IMR-90 (cell line): ENCODE measurements around the gene HSPB7. TPM values are rescaled to one million over a fixed set of nuclear protein-coding genes. Genes with fewer than 3 reads are reported as not detected.

Experiments
- ATAC-seq: fragments of 200-7000 bp; cut with Tn5 transposase; 2 replicates; pipeline ENCODE4 v1.9.1; 2020; ENCODE audit warnings: low read depth, mild to moderate bottlenecking, moderate library complexity
- BruUV-seq: library from RNA; stranded (reverse); fragments of 400-500 nt; replicated peaks from 2 replicates; lab custom pipeline; 2021; lab: Mats Ljungman, UMichigan
- CTCF ChIA-PET: fragments of 300-600 bp; formaldehyde crosslinking; extraction: SDS; loops from one replicate; lab custom pipeline; 2021; ENCODE audit warnings: antibody characterized with exemption; lab: Yijun Ruan, JAX
- POLR2A ChIA-PET: fragments of 300-600 bp; sonication (Branson Sonifier 250); formaldehyde crosslinking; loops from one replicate; lab custom pipeline; 2022; ENCODE audit warnings: antibody characterized with exemption; ENCODE audit not compliant: unreplicated experiment; lab: Charles Lee
- DNase-seq: peaks from one replicate; pipeline ENCODE4 v3.0.0; 2013
- H2AFZ ChIP-seq: replicated peaks from 2 replicates; pipeline ENCODE3; 2013; ENCODE audit warnings: low read length, mild to moderate bottlenecking; ENCODE audit not compliant: poor library complexity
- H2AK5ac ChIP-seq: 2 replicates; pipeline ENCODE4 v1.6.1; 2013; ENCODE audit warnings: low read depth, low read length, inconsistent platforms
- H2AK9ac ChIP-seq: replicated peaks from 2 replicates; pipeline ENCODE3; 2013; ENCODE audit warnings: mild to moderate bottlenecking, low read depth, low read length, moderate library complexity; ENCODE audit not compliant: poor library complexity
- H2BK120ac ChIP-seq: 2 replicates; pipeline ENCODE4 v1.6.1; 2013; ENCODE audit warnings: low read depth, low read length, inconsistent platforms
- H2BK15ac ChIP-seq: 3 replicates; pipeline ENCODE4 v1.6.1; 2013; ENCODE audit warnings: low read depth, low read length, inconsistent platforms
- H2BK20ac ChIP-seq: 2 replicates; pipeline ENCODE4 v1.6.1; 2013; ENCODE audit warnings: low read depth, mild to moderate bottlenecking, inconsistent platforms, low read length, moderate library complexity
- H2BK5ac ChIP-seq: 2 replicates; pipeline ENCODE4 v1.6.1; 2013; ENCODE audit warnings: mild to moderate bottlenecking, low read depth, low read length, inconsistent platforms; ENCODE audit not compliant: poor library complexity, severe bottlenecking
- H3K14ac ChIP-seq: replicated peaks from 2 replicates; pipeline ENCODE4 v1.6.1; 2013; ENCODE audit warnings: low read depth, low read length, inconsistent platforms
- H3K18ac ChIP-seq: 2 replicates; pipeline ENCODE4 v1.6.1; 2013; ENCODE audit warnings: low read depth, low read length, control low read depth
- H3K23ac ChIP-seq: 2 replicates; pipeline ENCODE4 v1.6.1; 2013; ENCODE audit warnings: low read depth, low read length, inconsistent platforms
- H3K27ac ChIP-seq: 2 replicates; pipeline ENCODE4 v1.5.1; 2013; ENCODE audit warnings: mild to moderate bottlenecking, control low read depth, low read length; ENCODE audit not compliant: insufficient read depth
- H3K27me3 ChIP-seq: 2 replicates; pipeline ENCODE4 v1.6.1; 2013; ENCODE audit warnings: low read length; ENCODE audit not compliant: control insufficient read depth, insufficient read depth
- H3K36me3 ChIP-seq: 2 replicates; pipeline ENCODE4 v1.6.1; 2013; ENCODE audit warnings: low read length, mixed read lengths; ENCODE audit not compliant: control insufficient read depth, insufficient read depth
- H3K4ac ChIP-seq: 2 replicates; pipeline ENCODE4 v1.6.1; 2013; ENCODE audit warnings: low read depth, low read length, inconsistent platforms
- H3K4me1 ChIP-seq: 2 replicates; pipeline ENCODE4 v1.6.1; 2013; ENCODE audit warnings: low read length, mixed read lengths; ENCODE audit not compliant: control insufficient read depth, insufficient read depth
- H3K4me2 ChIP-seq: 2 replicates; pipeline ENCODE4 v1.6.1; 2013; ENCODE audit warnings: low read depth, mild to moderate bottlenecking, control low read depth, low read length, moderate library complexity
- H3K4me3 ChIP-seq: 2 replicates; pipeline ENCODE4 v1.5.1; 2013; ENCODE audit warnings: low read depth, mild to moderate bottlenecking, control low read depth, low read length, moderate library complexity; ENCODE audit not compliant: insufficient read depth
- H3K56ac ChIP-seq: 2 replicates; pipeline ENCODE4 v1.6.1; 2013; ENCODE audit warnings: low read length, inconsistent platforms; ENCODE audit not compliant: insufficient read depth; ENCODE audit errors: extremely low read depth
- H3K79me1 ChIP-seq, 2 experiments: 2 replicates each; pipeline ENCODE4 v1.6.1; 2013; ENCODE audit warnings: low read length in 2 of 2, inconsistent platforms in 1 of 2, low read depth in 1 of 2
- H3K9ac ChIP-seq: 2 replicates; pipeline ENCODE4 v1.6.1; 2013; ENCODE audit warnings: low read depth, low read length, control low read depth
- H3K9me1 ChIP-seq: 2 replicates; pipeline ENCODE4 v1.6.1; 2013; ENCODE audit warnings: low read length, inconsistent platforms; ENCODE audit not compliant: insufficient read depth
- H3K9me3 ChIP-seq: 2 replicates; pipeline ENCODE4 v1.6.1; 2013; ENCODE audit warnings: low read length; ENCODE audit not compliant: control insufficient read depth, insufficient read depth
- H4K20me1 ChIP-seq: 2 replicates; pipeline ENCODE4 v1.6.1; 2013; ENCODE audit warnings: low read length, inconsistent platforms; ENCODE audit not compliant: insufficient read depth
- H4K5ac ChIP-seq: 2 replicates; pipeline ENCODE4 v1.6.1; 2013; ENCODE audit warnings: mild to moderate bottlenecking, low read depth, low read length, control low read depth
- H4K8ac ChIP-seq, 2 experiments: 2 replicates each; pipeline ENCODE4 v1.6.1; 2013; ENCODE audit warnings: low read depth in 2 of 2, low read length in 2 of 2, control low read depth in 1 of 2, inconsistent platforms in 1 of 2
- H4K91ac ChIP-seq: 2 replicates; pipeline ENCODE4 v1.6.1; 2013; ENCODE audit warnings: low read depth, low read length, inconsistent platforms; ENCODE audit not compliant: insufficient read depth
- CTCF ChIP-seq: conservative IDR thresholded peaks from 2 replicates; pipeline ENCODE4 v1.5.1; 2012; ENCODE audit warnings: mild to moderate bottlenecking, low read depth, low read length, improper control_type of control experiment
- MAFK ChIP-seq: IDR thresholded peaks from 2 replicates; pipeline ENCODE4 v1.6.1; 2012; ENCODE audit warnings: low read depth, low read length, improper control_type of control experiment
- NFE2L2 ChIP-seq: fragments of 150-350 bp; IDR thresholded peaks from 2 replicates; pipeline ENCODE4 v1.6.1; 2016; ENCODE audit warnings: low read depth, mild to moderate bottlenecking, low read length
- RAD21 ChIP-seq: IDR thresholded peaks from 2 replicates; pipeline ENCODE4 v1.6.1; 2012; ENCODE audit warnings: low read length, improper control_type of control experiment
- WGBS, 2 experiments: methylation state at CpG; one replicate each; pipeline versions ENCODE4 v1.1.5 to v1.1.7; 2013; ENCODE audit warnings: missing lambda C conversion rate in 2 of 2; ENCODE audit not compliant: insufficient read length in 1 of 2; ENCODE audit errors: extremely low coverage in 2 of 2; 5-methylcytosine and 5-hydroxymethylcytosine counted together
- dilution Hi-C: fragments of 300-500 bp; cut with HindIII; formaldehyde crosslinking; loops from one replicate; pipeline ENCODE4 v1.14.3; 2018; ENCODE audit warnings: low sequenced_read_pairs; ENCODE audit not compliant: unreplicated experiment
- in situ Hi-C: fragments of 300-500 bp; cut with MboI; formaldehyde crosslinking; loops from 3 replicates; pipeline ENCODE4 v1.14.3; 2019; ENCODE audit warnings: low sequenced_read_pairs, inconsistent platforms, mixed read lengths
- intact Hi-C: fragments of 100-400 bp; cut with micrococcal nuclease; formaldehyde crosslinking; loops from 2 replicates; pipeline ENCODE4 v1.10.0; 2022
- polyA plus RNA-seq, 3 experiments: library from polyadenylated mRNA; depleted of rRNA; stranded (reverse); fragments of >200 nt; gene quantifications; 2 replicates each; pipeline ENCODE4 v1.2.3, GENCODE V29; 2012; ENCODE audit warnings: low replicate concordance in 1 of 3
- total RNA-seq: library from RNA; depleted of rRNA; stranded (reverse); fragments of >200 nt; gene quantifications from 2 replicates; pipeline ENCODE4 v1.2.3, GENCODE V29; 2012

The HSPB7 gene
- total and polyA plus RNA-seq, 2 of the 4 experiments (the other 2 are of a cell fraction): 0.54 to 3.0 TPM

GRCh38 chr1:16046842-16047241, 29.0 kb upstream of the HSPB7 start:
- intact Hi-C loops: no loop called here
- no peak overlapping the region for H3K23ac ChIP-seq
- H3K36me3 ChIP-seq: no peaks in the 10 kb centered on the region
- no peak overlapping the region for H4K8ac ChIP-seq
- H3K9me3 ChIP-seq: no peaks in the 10 kb centered on the region
- no peak overlapping the region for H3K4ac ChIP-seq
- dilution Hi-C loops: no loop called here
- ChIA-PET POLR2A (no interaction called here), CTCF (no interaction called here)
- TF ChIP-seq RAD21 (no peak), NFE2L2 (no peak), MAFK (no peak), CTCF (0 out of 2 replicates have a peak, but pooled peaks have one; percentile 7)
- H4K20me1 ChIP-seq: no peaks in the 10 kb centered on the region
- H2BK5ac ChIP-seq: no peak overlapping the region
- H3K4me1 ChIP-seq: no peaks in the 10 kb centered on the region
- DNase-seq (no peak), ATAC-seq (peak; percentile 18)
- H4K91ac ChIP-seq: no peak overlapping the region
- H2AK5ac ChIP-seq: no peak overlapping the region
- H3K14ac ChIP-seq: no peak overlapping the region
- H3K9me1 ChIP-seq: no peaks in the 10 kb centered on the region
- no peak overlapping the region for H2BK120ac ChIP-seq
- H2AFZ ChIP-seq: peak overlapping the region; percentile 23
- in situ Hi-C loops: no loop called here
- no peak overlapping the region for H2BK15ac ChIP-seq
- BruUV-seq: no TSS peak
- no peaks in the 10 kb centered on the region for H3K79me1 ChIP-seq
- no peak overlapping the region for H3K18ac ChIP-seq
- no peak overlapping the region for H2BK20ac ChIP-seq
- no peak overlapping the region for H3K27ac ChIP-seq
- H3K4me3 ChIP-seq: no peak overlapping the region
- no peak overlapping the region for H2AK9ac ChIP-seq
- H3K56ac ChIP-seq: no peak overlapping the region
- no peak overlapping the region for H3K9ac ChIP-seq
- H4K5ac ChIP-seq: no peak overlapping the region
- WGBS, 2 experiments: 86% methylated on average over 1 of the region's 7 CpGs; no CpG with 5 or more reads in 1 of the 2 experiments
- H3K27me3 ChIP-seq: peaks cover 31% of the 10 kb centered on the region
- no peak overlapping the region for H3K4me2 ChIP-seq
